Loucy (cell line): ENCODE data around the gene THSD1.

Source experiments
- CTCF ChIP-seq: fragments of 200-600 bp; sonication (generic); conservative IDR thresholded peaks from 2 replicates; pipeline ENCODE4 v1.5.1; 2014; ENCODE audit warnings: mild to moderate bottlenecking, antibody characterized with exemption, low read length
- EZH2phosphoT487 ChIP-seq: fragments of 200-600 bp; IDR thresholded peaks from 2 replicates; pipeline ENCODE4 v1.6.1; 2018; ENCODE audit warnings: antibody characterized with exemption, mild to moderate bottlenecking, moderate library complexity, borderline replicate concordance

DNA sequence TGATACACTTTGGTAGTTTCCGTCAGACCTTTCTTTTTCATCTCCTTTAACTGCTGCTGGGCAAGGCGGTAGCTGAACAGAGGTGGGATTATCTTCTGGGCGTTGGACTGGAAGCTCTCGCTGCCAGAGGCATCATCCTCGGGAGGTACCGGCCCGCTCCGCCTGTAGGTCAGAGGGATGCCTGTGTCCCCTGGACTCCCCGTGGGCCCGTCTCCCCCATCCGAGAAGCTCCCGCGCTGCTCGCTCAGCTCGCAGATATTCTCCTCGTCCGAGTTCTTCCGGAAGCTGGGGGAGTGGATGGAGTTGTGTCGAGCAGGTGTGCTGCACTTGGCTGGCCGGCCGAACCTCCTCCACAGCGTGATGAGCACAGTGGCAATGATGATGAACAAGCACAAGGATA, 27.7 kb downstream of the THSD1 start:
- TF ChIP-seq CTCF (no peak), EZH2phosphoT487 (no peak)
